HFF-Myc (cell line): ENCODE results near the gene DAW1.
"Not testable (repeated sequence)": the region's sequence is repeated elsewhere in the genome, so short reads cannot be mapped to it uniquely, and the experiment has no call there.

Experiments used
- DNase-seq: peaks from one replicate; pipeline ENCODE4 v3.0.0-alpha.2; 2011; ENCODE audit warnings: low read depth; ENCODE audit errors: extremely low read depth
- H3K4me3 ChIP-seq: replicated peaks from 2 replicates; pipeline ENCODE4 v1.5.1; 2011; ENCODE audit warnings: low read depth, mild to moderate bottlenecking, control low read depth, low read length
- CTCF ChIP-seq: IDR thresholded peaks from 2 replicates; pipeline ENCODE4 v1.5.1; 2012; ENCODE audit warnings: mild to moderate bottlenecking, low read depth, low read length, control low read depth; ENCODE audit errors: missing control alignments

DAW1 gene

GRCh38 chr2:227828477-227828912 is 42.9 kb upstream of the DAW1 start:
- no peak for TF ChIP-seq CTCF
- no peak overlapping the region for H3K4me3 ChIP-seq
- no peak for DNase-seq

- TF ChIP-seq CTCF: no peak
- H3K4me3 ChIP-seq: no peak overlapping the region
- DNase-seq: no peak
Measured at GRCh38 chr2:227829337-227829736, 42.1 kb upstream of the DAW1 start.

DNA sequence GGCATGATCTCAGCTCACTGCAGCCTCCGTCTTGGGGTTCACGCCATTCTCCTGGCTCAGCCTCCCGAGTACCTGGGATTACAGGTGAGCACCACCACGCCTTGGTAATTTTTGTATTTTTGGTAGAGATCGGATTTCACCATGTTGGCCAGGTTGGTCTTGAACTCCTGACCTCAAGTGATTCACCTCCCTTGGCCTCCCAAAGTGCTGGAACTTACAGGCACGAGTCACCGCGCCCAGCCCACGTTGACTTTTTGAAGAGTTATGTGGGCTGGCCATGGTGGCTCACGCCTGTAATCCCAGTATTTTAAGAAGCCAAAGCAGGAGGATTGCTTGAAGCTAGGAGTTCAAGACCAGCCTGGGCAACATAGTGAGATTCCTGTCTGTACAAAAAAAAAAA is 37.0 kb upstream of the DAW1 start:
- no peak for TF ChIP-seq CTCF
- no peak for DNase-seq

DNA sequence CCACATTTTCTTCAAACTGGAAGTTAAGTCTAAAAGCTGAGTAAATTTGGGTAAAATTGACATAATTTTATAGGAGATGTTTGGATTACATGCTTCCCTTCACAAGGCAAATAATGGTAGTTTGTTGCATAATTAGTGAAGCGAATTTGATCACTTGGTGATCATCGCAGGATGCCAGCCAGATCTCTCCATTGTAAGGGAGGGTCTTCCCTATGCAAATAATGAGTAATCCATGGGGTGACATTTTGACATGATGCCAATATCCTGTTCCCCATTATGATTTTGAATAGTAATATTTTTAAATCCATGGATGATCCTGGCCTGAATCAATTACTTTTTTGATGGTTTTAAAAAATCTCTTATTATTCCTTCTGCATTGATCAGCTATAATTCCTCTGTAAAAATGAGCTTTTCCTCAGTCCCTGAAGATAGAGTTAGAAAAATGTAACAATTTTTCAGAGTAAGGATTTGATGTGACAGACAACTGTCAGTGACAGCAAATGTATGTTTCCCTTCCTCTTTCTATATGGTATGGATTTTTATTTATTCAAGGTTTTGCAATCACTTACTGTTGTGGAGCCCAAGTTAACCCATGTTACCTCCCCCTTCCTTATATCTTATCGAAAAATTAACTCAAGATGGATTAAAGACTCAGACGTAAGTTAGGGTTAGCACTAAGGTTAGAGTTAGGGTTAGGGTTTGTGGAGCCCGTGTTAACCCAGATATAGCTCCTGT is 36.3 kb upstream of the DAW1 start:
- no peak for TF ChIP-seq CTCF
- DNase-seq: no peak
- no peak overlapping the region for H3K4me3 ChIP-seq

More for the DNA sequence above, 37.0 kb upstream of the DAW1 start:
- no peak overlapping the region for H3K4me3 ChIP-seq

- H3K4me3 ChIP-seq, DNase-seq: not testable (repeated sequence)
Measured at GRCh38 chr2:227839339-227840129, 31.9 kb upstream of the DAW1 start.

GRCh38 chr2:227846831-227847230 is 24.6 kb upstream of the DAW1 start:
- no peak overlapping the region for H3K4me3 ChIP-seq
- TF ChIP-seq CTCF: no peak
- no peak for DNase-seq

- DNase-seq: no peak
- no peak overlapping the region for H3K4me3 ChIP-seq
- TF ChIP-seq CTCF: no peak
Measured at GRCh38 chr2:227848146-227848545, 23.3 kb upstream of the DAW1 start.
